Endodermal cell (in vitro differentiated cells): ENCODE measurements around the gene TMEM18. TPM values are rescaled to one million over a fixed set of nuclear protein-coding genes. Genes with fewer than 3 reads are reported as not detected.

Experiments used
- DNase-seq: peaks from one replicate; pipeline ENCODE4 v3.0.0-alpha.2; 2017
- H3K27ac ChIP-seq: 2 replicates; pipeline ENCODE4 v1.5.1; 2013; ENCODE audit warnings: mild to moderate bottlenecking, low read depth, low read length, moderate library complexity
- H3K27me3 ChIP-seq: 2 replicates; pipeline ENCODE4 v1.6.1; 2013; ENCODE audit warnings: mild to moderate bottlenecking, low read length, moderate library complexity; ENCODE audit not compliant: insufficient read depth, control insufficient read depth, poor library complexity, severe bottlenecking
- H3K36me3 ChIP-seq: 2 replicates; pipeline ENCODE4 v1.7.0; 2013; ENCODE audit warnings: mild to moderate bottlenecking, low read length, moderate library complexity; ENCODE audit not compliant: control insufficient read depth, insufficient read depth
- H3K4me1 ChIP-seq: one replicate; pipeline ENCODE4 v1.7.0; 2013; ENCODE audit warnings: low read length; ENCODE audit not compliant: control insufficient read depth, insufficient read depth
- H3K4me3 ChIP-seq: 2 replicates; pipeline ENCODE4 v1.5.1; 2013; ENCODE audit warnings: mild to moderate bottlenecking, low read length, moderate library complexity
- H3K9ac ChIP-seq: 2 replicates; pipeline ENCODE4 v1.6.1; 2013; ENCODE audit warnings: mild to moderate bottlenecking, low read length, moderate library complexity; ENCODE audit not compliant: poor library complexity, severe bottlenecking; ENCODE audit errors: extremely low read depth
- H3K9me3 ChIP-seq: 2 replicates; pipeline ENCODE4 v1.6.1; 2013; ENCODE audit warnings: mild to moderate bottlenecking, low read length, moderate library complexity; ENCODE audit not compliant: control insufficient read depth
- H3K27ac Mint-ChIP-seq: 2 replicates; pipeline ENCODE4 v1.8.0; 2020; ENCODE audit warnings: mixed read lengths
- H3K27me3 Mint-ChIP-seq: 2 replicates; pipeline ENCODE4 v1.8.0; 2021; ENCODE audit warnings: mild to moderate bottlenecking, mixed read lengths; ENCODE audit not compliant: insufficient read depth
- H3K36me3 Mint-ChIP-seq: 2 replicates; pipeline ENCODE4 v1.8.0; 2020; ENCODE audit warnings: low read depth, mixed read lengths
- H3K4me1 Mint-ChIP-seq: 2 replicates; pipeline ENCODE4 v1.8.0; 2020; ENCODE audit warnings: mixed read lengths
- H3K4me3 Mint-ChIP-seq: 2 replicates; pipeline ENCODE4 v1.8.0; 2020; ENCODE audit warnings: mild to moderate bottlenecking, moderate library complexity, mixed read lengths
- H3K9me3 Mint-ChIP-seq: 2 replicates; pipeline ENCODE4 v1.8.0; 2020; ENCODE audit warnings: mild to moderate bottlenecking, mixed read lengths
- WGBS, 2 experiments: methylation state at CpG; one replicate each; pipeline versions ENCODE4 v1.1.5 to v1.1.7; 2013; ENCODE audit warnings: missing lambda C conversion rate in 2 of 2, mixed read lengths in 1 of 2; ENCODE audit not compliant: insufficient coverage in 1 of 2, insufficient read length in 1 of 2; 5-methylcytosine and 5-hydroxymethylcytosine counted together
- total RNA-seq, 2 donors: library from RNA; stranded (reverse); fragmentation: NEBNext Ultra II Directional in 1 of 2; extraction: Animal tissue kit (Norgen Biotek cat#: 25700) in 1 of 2; gene quantifications; 2 replicates in 1 of 2; 3 replicates in 1 of 2; pipeline ENCODE4 v1.2.1, GENCODE V29; 2021
- TF ChIP-seq, protein P1 (sequence below): fragments of 200-600 bp; sonication (generic); conservative IDR thresholded peaks from 2 replicates; pipeline ENCODE4 v1.5.0; 2021; ENCODE audit warnings: antibody characterized with exemption, mild to moderate bottlenecking

The TMEM18 gene
- total RNA-seq, 2 donors from 2014 or later: 19.9 to 20.1 TPM

DNA sequence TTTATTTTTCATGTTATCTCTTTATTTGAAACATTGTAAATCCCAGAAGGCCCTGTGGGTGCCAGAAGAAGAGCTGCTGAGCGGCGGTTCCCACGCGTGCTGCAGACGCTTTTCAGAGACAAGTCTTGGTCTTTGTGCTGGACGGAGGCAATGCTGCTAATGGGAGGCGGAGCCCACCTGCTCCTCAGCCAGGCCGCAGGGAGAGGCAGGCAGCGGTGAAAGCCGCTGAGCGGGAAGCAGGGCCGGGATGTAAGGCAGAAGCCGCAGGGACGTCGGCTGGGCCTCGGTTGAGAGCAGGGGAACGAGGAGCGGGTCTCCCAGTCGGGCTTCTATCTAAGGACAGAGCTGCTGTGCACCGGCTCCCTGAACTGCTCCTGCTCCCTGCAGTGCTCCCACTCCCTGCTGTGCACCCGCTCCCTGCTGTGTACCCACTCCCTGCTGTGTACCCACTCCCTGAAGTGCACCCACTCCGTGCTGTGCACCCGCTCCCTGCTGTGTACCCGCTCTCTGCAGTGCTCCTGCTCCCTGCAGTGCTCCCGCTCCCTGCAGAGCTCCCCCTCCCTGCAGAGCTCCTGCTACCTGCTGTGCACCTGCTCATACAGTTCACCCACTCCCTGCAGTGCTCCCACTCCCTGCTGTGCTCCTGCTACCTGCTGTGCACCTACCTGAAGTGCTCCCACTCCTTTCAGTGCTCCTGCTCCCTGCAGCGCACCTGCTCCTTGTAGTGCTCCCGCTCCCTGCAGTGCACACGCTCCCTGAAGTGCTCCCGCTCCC, 16.4 kb downstream of the TMEM18 start:
- Histone ChIP-seq H3K4me1 (no peaks in the 10 kb centered on the region), H3K27ac (no peak overlapping the region), H3K4me3 (no peak overlapping the region), H3K36me3 (peaks cover 14% of the 10 kb centered on the region), H3K9me3 (peaks cover 14% of the 10 kb centered on the region), H3K9ac (no peak overlapping the region), H3K27me3 (no peaks in the 10 kb centered on the region)
- Mint-ChIP-seq H3K36me3 (peaks cover 23% of the 10 kb centered on the region), H3K27me3 (peaks cover 9% of the 10 kb centered on the region), H3K9me3 (peaks cover 11% of the 10 kb centered on the region), H3K4me3 (no peak overlapping the region), H3K4me1 (no peaks in the 10 kb centered on the region), H3K27ac (no peak overlapping the region)
- 71 to 73% methylated on average over 18 to 29 of the region's 29 CpGs for WGBS, 2 experiments
- TF ChIP-seq, protein P1, sequence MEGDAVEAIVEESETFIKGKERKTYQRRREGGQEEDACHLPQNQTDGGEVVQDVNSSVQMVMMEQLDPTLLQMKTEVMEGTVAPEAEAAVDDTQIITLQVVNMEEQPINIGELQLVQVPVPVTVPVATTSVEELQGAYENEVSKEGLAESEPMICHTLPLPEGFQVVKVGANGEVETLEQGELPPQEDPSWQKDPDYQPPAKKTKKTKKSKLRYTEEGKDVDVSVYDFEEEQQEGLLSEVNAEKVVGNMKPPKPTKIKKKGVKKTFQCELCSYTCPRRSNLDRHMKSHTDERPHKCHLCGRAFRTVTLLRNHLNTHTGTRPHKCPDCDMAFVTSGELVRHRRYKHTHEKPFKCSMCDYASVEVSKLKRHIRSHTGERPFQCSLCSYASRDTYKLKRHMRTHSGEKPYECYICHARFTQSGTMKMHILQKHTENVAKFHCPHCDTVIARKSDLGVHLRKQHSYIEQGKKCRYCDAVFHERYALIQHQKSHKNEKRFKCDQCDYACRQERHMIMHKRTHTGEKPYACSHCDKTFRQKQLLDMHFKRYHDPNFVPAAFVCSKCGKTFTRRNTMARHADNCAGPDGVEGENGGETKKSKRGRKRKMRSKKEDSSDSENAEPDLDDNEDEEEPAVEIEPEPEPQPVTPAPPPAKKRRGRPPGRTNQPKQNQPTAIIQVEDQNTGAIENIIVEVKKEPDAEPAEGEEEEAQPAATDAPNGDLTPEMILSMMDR: no peak
- DNase-seq: peak; percentile 75

DNA sequence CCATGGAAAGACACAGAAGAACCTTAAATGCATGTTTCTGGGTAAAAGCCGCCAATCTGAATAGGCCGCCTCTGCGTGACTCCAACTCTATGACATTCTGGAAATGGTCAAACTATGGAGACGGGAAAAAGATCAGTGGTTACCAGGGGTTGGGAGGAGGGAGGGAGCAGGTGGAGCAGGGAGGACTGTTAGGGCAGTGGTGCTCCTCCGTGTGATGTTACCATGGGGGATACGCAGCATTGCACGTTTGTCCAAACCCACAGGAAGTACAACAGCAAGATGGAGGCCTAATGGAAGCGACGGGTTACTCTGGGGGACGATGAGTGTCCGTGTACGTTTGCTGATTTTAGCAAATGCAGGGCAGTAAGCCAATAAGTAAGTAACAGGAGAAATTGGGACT, 17.2 kb downstream of the TMEM18 start:
- TF ChIP-seq, protein P1: no peak
- no peaks in the 10 kb centered on the region for H3K4me1 Mint-ChIP-seq
- no peak overlapping the region for H3K4me3 ChIP-seq
- WGBS, 2 experiments: 93 to 94% methylated on average over 12 of the region's 12 CpGs
- peaks cover 6% of the 10 kb centered on the region for H3K9me3 ChIP-seq
- DNase-seq: peak; percentile 27
- no peaks in the 10 kb centered on the region for H3K4me1 ChIP-seq
- no peak overlapping the region for H3K27ac Mint-ChIP-seq
- no peak overlapping the region for H3K4me3 Mint-ChIP-seq
- no peak overlapping the region for H3K27ac ChIP-seq
- H3K36me3 ChIP-seq: peaks cover 8% of the 10 kb centered on the region
- peaks cover 9% of the 10 kb centered on the region for H3K27me3 Mint-ChIP-seq
- peaks cover 16% of the 10 kb centered on the region for H3K36me3 Mint-ChIP-seq
- H3K9ac ChIP-seq: no peak overlapping the region
- no peaks in the 10 kb centered on the region for H3K27me3 ChIP-seq
- H3K9me3 Mint-ChIP-seq: peaks cover 4% of the 10 kb centered on the region

DNA sequence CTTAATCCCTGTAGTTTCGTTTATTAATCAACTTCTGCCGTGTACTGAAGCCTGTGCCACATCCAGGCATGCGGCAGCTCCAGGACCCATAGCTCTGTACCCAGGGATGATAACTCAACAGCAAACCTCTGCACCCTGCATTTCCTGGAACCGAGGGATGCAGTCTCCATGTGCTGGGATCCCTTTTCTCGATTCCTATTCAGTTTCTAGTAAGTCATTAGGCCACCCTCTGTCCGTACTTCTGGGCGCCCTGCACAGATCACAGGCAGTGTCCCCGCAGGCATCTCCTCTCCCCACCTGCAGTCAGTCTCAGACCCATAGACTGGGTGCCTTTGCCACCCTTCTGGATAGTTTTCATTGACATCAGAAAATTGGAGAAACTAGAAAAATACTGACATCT, 18.8 kb downstream of the TMEM18 start:
- H3K4me1 ChIP-seq: no peaks in the 10 kb centered on the region
- no peak overlapping the region for H3K4me3 ChIP-seq
- H3K9ac ChIP-seq: no peak overlapping the region
- H3K36me3 ChIP-seq: no peaks in the 10 kb centered on the region
- WGBS, 2 experiments: 94 to 99% methylated on average over 6 to 8 of the region's 8 CpGs
- H3K27ac ChIP-seq: no peak overlapping the region
- DNase-seq: peak; percentile 20
- H3K9me3 ChIP-seq: no peaks in the 10 kb centered on the region
- Mint-ChIP-seq H3K27me3 (peaks cover 9% of the 10 kb centered on the region), H3K27ac (no peak overlapping the region), H3K4me3 (no peak overlapping the region), H3K4me1 (no peaks in the 10 kb centered on the region), H3K36me3 (peaks cover 3% of the 10 kb centered on the region), H3K9me3 (no peaks in the 10 kb centered on the region)
- TF ChIP-seq, protein P1: no peak
- no peaks in the 10 kb centered on the region for H3K27me3 ChIP-seq
